ENCODE data around the gene PORCN. TPM values are rescaled to one million over a fixed set of nuclear protein-coding genes. Genes with fewer than 3 reads are reported as not detected.
A peak's percentile ranks its signal among the peaks of the same experiment; 100 is the strongest.

PORCN gene
- total RNA-seq, 1 experiment from 2014 or later = 12.6 TPM

GRCh38 chrX:48538641-48539344, 30.0 kb downstream of the PORCN start:
- no peak overlapping the region for H2AFZ ChIP-seq (ENCODE audit: low read length)
- H3K9me3 Mint-ChIP-seq = peaks cover 63 to 82% of the 10 kb centered on the region in 2 experiments

More at GRCh38 chrX:48538641-48539344, 30.0 kb downstream of the PORCN start:
- peaks cover 5 to 6% of the 10 kb centered on the region in 2 experiments for H3K4me1 Mint-ChIP-seq
- no peak overlapping the region for H2BK120ac ChIP-seq (ENCODE audit: low read depth, low read length, poor library complexity, severe bottlenecking)
- H2BK20ac ChIP-seq (ENCODE audit: low read depth, low read length, poor library complexity, severe bottlenecking) = no peak overlapping the region
- no peaks in the 10 kb centered on the region for H3K27me3 ChIP-seq (ENCODE audit: insufficient read depth, low read length)
- H3K79me1 ChIP-seq (ENCODE audit: insufficient read depth, low read depth, low read length, poor library complexity, severe bottlenecking) = no peaks in the 10 kb centered on the region
- H3K27ac ChIP-seq (ENCODE audit: insufficient read length, low read depth, low read length) = no peak overlapping the region
- H3K79me2 ChIP-seq (ENCODE audit: insufficient read depth, low read length) = no peaks in the 10 kb centered on the region
- H2BK12ac ChIP-seq (ENCODE audit: insufficient read length, low read depth, low read length) = no peak overlapping the region
- no peak overlapping the region for H3K18ac ChIP-seq (ENCODE audit: insufficient read length, low read depth, low read length)
- H2BK5ac ChIP-seq (ENCODE audit: insufficient read length, low read length) = no peak overlapping the region
- no peaks in the 10 kb centered on the region for H3K27me3 Mint-ChIP-seq (ENCODE audit: low read depth)
- peaks cover 1 to 31% (median 6%) of the 10 kb centered on the region in 3 experiments for H3K36me3 Mint-ChIP-seq (ENCODE audit: insufficient read depth in 1 of 3, low read depth in 3 of 3)
- H3K4me1 ChIP-seq (ENCODE audit: insufficient read depth, low read length) = no peaks in the 10 kb centered on the region
- H3K4me3 Mint-ChIP-seq = peak overlapping the region; percentile 87 to 91; a peak in 4 of 5 replicates
- no peak overlapping the region for H4K91ac ChIP-seq (ENCODE audit: insufficient read length, low read depth, low read length)
- H2BK15ac ChIP-seq (ENCODE audit: low read depth, low read length) = no peak overlapping the region
- no peak for DNase-seq
- no peak overlapping the region for H3K56ac ChIP-seq (ENCODE audit: insufficient read length, low read depth, low read length)
- H3K9me3 ChIP-seq (ENCODE audit: control insufficient read depth, low read depth, low read length) = peaks cover 19% of the 10 kb centered on the region
- H3K14ac ChIP-seq (ENCODE audit: insufficient read depth, low read length) = no peak overlapping the region
- no CpG with 5 or more reads among the region's 23 CpGs for WGBS (ENCODE audit: extremely low coverage, insufficient read length, low lambda C conversion rate)
- no peak overlapping the region for H4K5ac ChIP-seq (ENCODE audit: insufficient read length, low read depth, low read length)
- H3K9ac ChIP-seq (ENCODE audit: extremely low read depth, insufficient read length, low read length) = no peak overlapping the region
- H2AK5ac ChIP-seq (ENCODE audit: insufficient read length, low read length) = no peak overlapping the region
- no peak overlapping the region for H3K4me2 ChIP-seq (ENCODE audit: insufficient read depth, insufficient read length, low read length)
- H3K23me2 ChIP-seq (ENCODE audit: insufficient read length, low read depth, low read length, poor library complexity, severe bottlenecking) = no peaks in the 10 kb centered on the region
- no peaks in the 10 kb centered on the region for H4K20me1 ChIP-seq (ENCODE audit: control insufficient read depth, insufficient read depth, insufficient read length)
- no peak for TF ChIP-seq CTCF (conservative IDR thresholded peaks at IDR 0.05)
- H3K23ac ChIP-seq (ENCODE audit: insufficient read length, low read depth, low read length) = no peak overlapping the region
- H3K4ac ChIP-seq (ENCODE audit: low read depth, low read length) = no peak overlapping the region
- no peak overlapping the region for H3K27ac Mint-ChIP-seq
- no peak overlapping the region for H3T11ph ChIP-seq (ENCODE audit: low read length)
- H4K8ac ChIP-seq (replicated peaks; ENCODE audit: insufficient read length, low read depth, low read length) = no peak overlapping the region

All from H9 (cell line).